Type B pancreatic cell (in vitro differentiated cells): ENCODE data around the gene DAB1. TPM values are rescaled to one million over a fixed set of nuclear protein-coding genes. Genes with fewer than 3 reads are reported as not detected.

Experiments
- DNase-seq: peaks from one replicate; pipeline ENCODE4 v3.0.0; 2021; ENCODE audit warnings: mixed read lengths; ENCODE audit not compliant: unreplicated experiment; ENCODE audit errors: extremely low spot score
- H3K27ac Mint-ChIP-seq: 2 replicates; pipeline ENCODE4 v1.8.0; 2021; ENCODE audit warnings: mild to moderate bottlenecking, mixed read lengths
- H3K27me3 Mint-ChIP-seq: 2 replicates; pipeline ENCODE4 v1.8.0; 2021; ENCODE audit warnings: mixed read lengths
- H3K36me3 Mint-ChIP-seq: 2 replicates; pipeline ENCODE4 v1.8.0; 2021; ENCODE audit warnings: mixed read lengths
- H3K4me1 Mint-ChIP-seq: one replicate; pipeline ENCODE4 v1.8.0; 2021; ENCODE audit warnings: mixed read lengths; ENCODE audit not compliant: unreplicated experiment
- H3K4me3 Mint-ChIP-seq: 2 replicates; pipeline ENCODE4 v1.8.0; 2021; ENCODE audit warnings: mild to moderate bottlenecking, mixed read lengths
- H3K9me3 Mint-ChIP-seq: 2 replicates; pipeline ENCODE4 v1.8.0; 2021; ENCODE audit warnings: mixed read lengths
- total RNA-seq: library from RNA; stranded (reverse); gene quantifications from 2 replicates; pipeline ENCODE4 v1.2.1, GENCODE V29; 2021; ENCODE audit warnings: low replicate concordance
- TF ChIP-seq, protein P1 (sequence below): fragments of 200-600 bp; sonication (generic); conservative IDR thresholded peaks from 2 replicates; pipeline ENCODE4 v1.5.0; 2021; ENCODE audit warnings: antibody characterized with exemption, mild to moderate bottlenecking

The DAB1 gene
- total RNA-seq, 1 donor from 2014 or later: 7.3 TPM

DNA sequence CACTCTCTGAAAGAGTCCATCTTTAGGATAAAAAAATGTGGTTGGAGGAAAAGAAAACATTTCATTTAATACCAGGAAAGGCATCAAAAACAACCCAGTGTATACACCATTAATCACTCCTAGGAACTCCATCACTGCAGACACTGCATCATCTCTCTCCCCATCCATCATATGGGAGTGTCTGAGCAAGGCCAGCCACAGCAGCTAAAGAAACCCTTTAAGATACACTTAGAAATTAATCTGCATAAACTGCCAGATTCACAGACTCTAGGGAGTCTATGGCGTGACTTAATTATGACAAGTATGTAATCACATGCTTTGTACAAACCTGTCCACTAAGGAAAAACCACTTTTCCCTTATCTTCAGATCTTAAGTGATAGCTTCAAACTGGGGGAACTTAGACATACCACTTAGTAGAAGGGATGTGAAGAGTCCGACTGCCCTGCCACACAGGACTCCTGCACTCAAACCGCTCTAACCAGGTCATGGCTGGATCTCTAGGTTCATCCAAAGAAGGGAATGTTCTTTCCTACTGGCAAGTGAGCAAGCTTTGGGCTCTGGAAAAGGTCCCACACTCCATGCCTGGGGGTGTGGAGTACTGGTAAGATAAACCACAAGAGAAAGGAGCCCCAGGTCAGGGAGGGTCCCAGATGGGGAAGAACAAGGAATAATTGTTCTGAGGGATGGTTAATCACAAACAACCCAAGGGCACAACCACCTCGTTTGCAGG lies 397.1 kb downstream of the DAB1 start:
- TF ChIP-seq, protein P1, sequence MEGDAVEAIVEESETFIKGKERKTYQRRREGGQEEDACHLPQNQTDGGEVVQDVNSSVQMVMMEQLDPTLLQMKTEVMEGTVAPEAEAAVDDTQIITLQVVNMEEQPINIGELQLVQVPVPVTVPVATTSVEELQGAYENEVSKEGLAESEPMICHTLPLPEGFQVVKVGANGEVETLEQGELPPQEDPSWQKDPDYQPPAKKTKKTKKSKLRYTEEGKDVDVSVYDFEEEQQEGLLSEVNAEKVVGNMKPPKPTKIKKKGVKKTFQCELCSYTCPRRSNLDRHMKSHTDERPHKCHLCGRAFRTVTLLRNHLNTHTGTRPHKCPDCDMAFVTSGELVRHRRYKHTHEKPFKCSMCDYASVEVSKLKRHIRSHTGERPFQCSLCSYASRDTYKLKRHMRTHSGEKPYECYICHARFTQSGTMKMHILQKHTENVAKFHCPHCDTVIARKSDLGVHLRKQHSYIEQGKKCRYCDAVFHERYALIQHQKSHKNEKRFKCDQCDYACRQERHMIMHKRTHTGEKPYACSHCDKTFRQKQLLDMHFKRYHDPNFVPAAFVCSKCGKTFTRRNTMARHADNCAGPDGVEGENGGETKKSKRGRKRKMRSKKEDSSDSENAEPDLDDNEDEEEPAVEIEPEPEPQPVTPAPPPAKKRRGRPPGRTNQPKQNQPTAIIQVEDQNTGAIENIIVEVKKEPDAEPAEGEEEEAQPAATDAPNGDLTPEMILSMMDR: no peak

GRCh38 chr1:57024855-57025254 lies 399.0 kb downstream of the DAB1 start:
- no peak for DNase-seq
- H3K27me3 Mint-ChIP-seq: peaks cover 5% of the 10 kb centered on the region
- TF ChIP-seq, protein P1: peak; percentile 42

More for the DNA sequence above, 397.1 kb downstream of the DAB1 start:
- no peak overlapping the region for H3K4me3 Mint-ChIP-seq
- peak overlapping the region; percentile 56 for H3K27ac Mint-ChIP-seq
- H3K4me1 Mint-ChIP-seq: peaks cover 14% of the 10 kb centered on the region
- H3K9me3 Mint-ChIP-seq: peaks cover 7% of the 10 kb centered on the region
- no peak for DNase-seq
- H3K36me3 Mint-ChIP-seq: no peaks in the 10 kb centered on the region
- H3K27me3 Mint-ChIP-seq: peaks cover 5% of the 10 kb centered on the region

DNA sequence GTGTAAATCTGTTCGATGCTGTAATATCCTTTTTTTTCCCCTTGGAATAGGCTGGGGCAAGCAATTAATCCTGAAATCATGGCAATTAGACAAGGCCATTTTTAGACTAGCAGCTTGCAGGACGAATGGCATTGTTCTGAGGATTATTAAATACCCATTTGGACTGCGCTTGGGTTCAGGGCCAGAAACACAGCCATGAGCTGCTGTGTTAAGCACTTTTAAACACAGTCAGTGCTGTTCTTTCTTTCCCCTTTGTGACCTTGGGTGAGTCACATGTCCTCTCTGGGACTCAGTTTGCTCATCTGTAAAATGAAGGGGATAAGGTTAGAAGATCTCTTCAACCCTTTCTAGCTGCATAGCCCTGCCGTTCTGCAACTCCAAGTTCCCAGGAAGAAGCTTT lies 399.4 kb downstream of the DAB1 start:
- Mint-ChIP-seq H3K9me3 (peaks cover 11% of the 10 kb centered on the region), H3K27ac (no peak overlapping the region), H3K4me1 (peaks cover 15% of the 10 kb centered on the region), H3K27me3 (peaks cover 5% of the 10 kb centered on the region), H3K4me3 (no peak overlapping the region), H3K36me3 (no peaks in the 10 kb centered on the region)
- TF ChIP-seq, protein P1: no peak
- DNase-seq: no peak

More at GRCh38 chr1:57024855-57025254, 399.0 kb downstream of the DAB1 start:
- H3K4me1 Mint-ChIP-seq: peaks cover 14% of the 10 kb centered on the region
- H3K27ac Mint-ChIP-seq: no peak overlapping the region
- no peak overlapping the region for H3K4me3 Mint-ChIP-seq
- peaks cover 11% of the 10 kb centered on the region for H3K9me3 Mint-ChIP-seq
- no peaks in the 10 kb centered on the region for H3K36me3 Mint-ChIP-seq

DNA sequence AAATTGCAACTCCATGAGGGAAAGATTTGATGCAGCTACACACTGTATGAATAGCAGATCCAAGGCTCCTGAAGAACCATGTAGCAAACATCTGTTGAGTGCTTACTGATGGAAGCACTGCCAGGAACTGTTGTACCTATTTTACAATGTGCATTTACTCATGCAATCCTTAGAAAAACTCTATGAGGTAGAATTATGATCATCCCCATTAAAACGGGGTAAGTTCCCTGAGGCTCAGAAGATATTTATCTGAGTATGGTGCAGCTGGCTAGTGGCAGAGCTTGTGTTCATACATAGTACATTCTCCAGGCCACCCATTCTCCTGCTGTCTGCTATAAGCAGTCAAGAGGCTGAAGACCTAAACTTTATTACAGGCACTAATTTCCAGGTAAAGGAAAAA lies 403.6 kb downstream of the DAB1 start:
- Mint-ChIP-seq H3K4me1 (peaks cover 12% of the 10 kb centered on the region), H3K27me3 (peaks cover 8% of the 10 kb centered on the region), H3K27ac (no peak overlapping the region), H3K9me3 (peaks cover 4% of the 10 kb centered on the region), H3K4me3 (no peak overlapping the region), H3K36me3 (no peaks in the 10 kb centered on the region)
- TF ChIP-seq, protein P1: no peak
- DNase-seq: no peak

- Mint-ChIP-seq H3K36me3 (no peaks in the 10 kb centered on the region), H3K27me3 (peaks cover 8% of the 10 kb centered on the region), H3K27ac (no peak overlapping the region), H3K9me3 (peaks cover 4% of the 10 kb centered on the region), H3K4me1 (peaks cover 9% of the 10 kb centered on the region), H3K4me3 (no peak overlapping the region)
- TF ChIP-seq, protein P1: no peak
- no peak for DNase-seq
Observed at GRCh38 chr1:57019236-57019839, 404.5 kb downstream of the DAB1 start.
